CD4-positive, alpha-beta T cell treated with Interleukin-10 for 1 hour (primary cell): ENCODE data around the gene TRIM27.
"Not testable (repeated sequence)": the region's sequence is repeated elsewhere in the genome, so short reads cannot be mapped to it uniquely, and the experiment has no call there.

Experiments used
- DNase-seq: peaks from one replicate; pipeline ENCODE4 v3.0.0-alpha.2; 2020

TRIM27 gene

GRCh38 chr6:28941684-28942448 is 18.1 kb upstream of the TRIM27 start:
- no peak for DNase-seq

DNA sequence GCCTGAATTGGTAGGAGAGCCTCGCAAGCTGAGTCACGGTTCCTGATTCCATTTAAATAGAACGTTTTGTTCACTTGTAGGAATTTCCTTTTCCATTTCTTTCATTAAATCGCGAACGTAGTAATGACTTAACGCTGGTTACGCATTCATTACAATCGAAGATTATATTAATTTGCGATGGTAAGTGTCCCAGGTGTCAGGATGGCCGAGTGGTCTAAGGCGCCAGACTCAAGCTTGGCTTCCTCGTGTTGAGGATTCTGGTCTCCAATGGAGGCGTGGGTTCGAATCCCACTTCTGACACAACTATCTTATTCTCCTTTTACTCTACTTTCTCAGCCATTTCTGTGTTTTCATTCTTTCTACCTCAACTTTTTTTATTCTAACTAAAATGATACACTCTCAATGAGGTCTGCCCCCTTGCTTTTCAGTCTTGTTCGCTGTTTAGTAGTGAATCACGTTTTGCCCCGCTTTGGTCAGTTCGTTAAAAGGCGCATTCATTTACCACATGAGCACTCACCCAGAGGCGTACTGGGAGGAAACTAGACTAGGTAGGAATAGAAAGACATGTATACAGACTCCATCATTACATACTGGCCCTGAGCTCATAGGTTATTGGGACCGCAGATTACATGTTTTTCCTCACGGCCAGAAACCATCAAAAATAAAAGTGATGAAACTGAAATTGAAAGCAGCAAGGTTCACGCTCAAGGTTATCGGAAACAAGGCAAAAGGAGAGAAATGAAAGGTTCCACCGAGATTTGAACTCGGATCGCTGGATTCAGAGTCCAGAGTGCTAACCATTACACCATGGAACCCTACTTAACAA is 17.3 kb upstream of the TRIM27 start:
- DNase-seq: peak; percentile 92

DNA sequence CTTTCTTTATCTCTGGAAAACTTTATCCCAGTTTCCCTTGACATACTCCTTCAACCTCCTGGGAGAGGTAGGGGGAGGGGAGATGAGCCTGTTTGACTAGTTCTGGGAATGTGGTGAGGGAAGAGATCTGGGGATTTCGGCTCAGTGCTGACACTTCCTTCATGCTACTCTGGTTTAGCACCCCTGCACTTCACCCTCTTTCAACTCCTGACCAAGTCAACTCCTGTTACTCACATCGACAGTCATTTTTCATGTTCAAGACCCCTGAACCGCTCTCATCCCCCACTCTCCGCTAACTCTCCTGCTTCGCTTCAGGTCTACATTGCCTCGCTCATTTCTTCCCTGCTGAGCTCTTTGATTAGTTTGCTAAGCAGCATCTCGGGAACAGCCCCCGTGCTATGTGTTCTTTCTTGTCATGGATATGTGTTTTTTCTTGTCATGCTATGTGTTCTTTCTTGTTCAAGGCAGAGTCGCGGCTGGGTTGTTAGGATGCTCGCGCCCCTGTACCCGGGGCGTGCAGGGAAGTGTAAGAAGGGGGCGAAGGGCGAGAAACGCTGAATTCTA is 16.6 kb upstream of the TRIM27 start:
- no peak for DNase-seq

DNA sequence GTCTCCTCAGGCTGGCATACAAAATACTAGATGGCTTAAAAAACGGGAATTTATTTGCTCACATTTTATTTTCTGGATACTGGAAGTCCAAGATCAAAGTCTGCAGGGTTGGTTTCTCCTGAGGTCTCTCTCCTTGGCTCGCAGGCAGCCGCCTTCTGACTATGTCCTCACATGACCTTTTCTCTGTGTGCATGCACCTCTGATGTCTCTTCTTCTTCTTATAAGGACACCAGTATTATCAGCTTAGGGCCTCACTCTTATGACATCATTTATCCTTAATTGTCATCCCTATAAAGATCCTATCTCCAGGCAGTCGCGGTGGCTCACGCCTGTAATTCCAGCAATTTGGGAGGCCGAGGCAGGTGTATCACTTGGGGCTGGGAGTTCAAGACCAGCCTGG is 9.3 kb upstream of the TRIM27 start:
- DNase-seq: no peak

GRCh38 chr6:28929887-28930620 is 6.3 kb upstream of the TRIM27 start:
- no peak for DNase-seq

DNA sequence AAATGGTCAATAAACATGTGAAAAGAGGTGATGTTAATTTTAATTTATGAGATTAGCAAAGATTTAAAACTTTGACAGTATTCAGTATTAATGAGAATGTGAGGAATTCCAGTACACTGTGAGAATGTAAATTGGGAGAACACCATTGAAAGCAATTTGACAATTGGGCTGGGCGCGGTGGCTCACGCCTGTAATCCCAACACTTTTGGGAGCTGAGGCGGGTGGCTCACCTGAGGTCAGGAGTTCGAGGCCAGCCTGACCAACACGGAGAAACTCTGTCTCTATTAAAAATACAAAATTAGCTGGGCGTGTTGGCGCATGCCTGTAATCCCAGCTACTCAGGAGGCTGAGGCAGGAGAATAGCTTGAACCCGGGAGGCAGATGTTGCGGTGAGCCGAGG is 5.6 kb upstream of the TRIM27 start:
- DNase-seq: not testable (repeated sequence)

DNA sequence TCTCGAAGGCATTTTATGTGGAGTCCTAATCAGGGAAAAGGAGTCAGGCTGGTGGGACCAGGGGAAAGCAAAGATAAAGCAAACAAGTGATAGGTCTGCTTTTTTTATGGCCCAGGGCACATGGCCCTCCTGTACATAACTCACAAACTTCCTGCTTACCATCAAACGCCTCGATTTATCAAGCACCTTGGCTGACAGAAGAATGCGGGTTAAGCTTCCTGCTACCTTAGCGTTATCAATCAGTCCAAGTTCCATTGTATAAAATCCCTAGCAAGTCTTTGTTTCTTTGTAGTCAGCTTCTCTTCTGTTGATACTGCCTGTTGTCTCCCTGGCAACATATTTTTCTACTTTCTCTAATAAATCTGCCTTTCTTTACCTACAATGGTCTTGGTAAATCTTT is 4.1 kb upstream of the TRIM27 start:
- DNase-seq: no peak

DNA sequence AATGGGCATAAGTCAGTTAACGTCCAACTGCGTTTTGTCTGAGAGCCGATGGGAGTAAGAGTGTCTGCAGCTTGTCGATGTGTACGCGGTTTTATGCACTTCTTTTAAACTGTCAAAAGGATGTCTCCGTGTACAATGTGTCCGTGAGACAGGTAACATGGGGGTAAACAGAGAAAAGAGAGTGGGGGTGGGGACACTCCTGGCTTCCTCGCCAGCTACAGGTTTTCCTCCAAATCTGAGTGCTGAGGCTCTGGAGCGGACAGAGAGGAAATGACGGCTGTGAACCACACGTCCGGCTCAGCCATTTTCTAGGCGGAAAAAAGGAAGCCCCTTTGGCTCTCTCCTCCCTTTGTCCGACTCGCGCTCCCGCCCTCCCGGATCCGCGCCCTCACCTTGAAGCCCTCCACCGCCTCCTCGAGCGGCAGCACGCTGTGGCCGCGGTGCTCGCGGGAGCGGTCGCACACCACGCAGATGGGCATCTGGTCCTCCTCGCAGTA is 916 bp downstream of the TRIM27 start:
- DNase-seq: peak; percentile 49

- peak; percentile 36 for DNase-seq
Measured at GRCh38 chr6:28922004-28922820, 1.6 kb downstream of the TRIM27 start.

GRCh38 chr6:28920281-28920680 is 3.5 kb downstream of the TRIM27 start:
- no peak for DNase-seq

- no peak for DNase-seq
Measured at GRCh38 chr6:28914941-28915340, 8.8 kb downstream of the TRIM27 start.

GRCh38 chr6:28910901-28911690 is 12.7 kb downstream of the TRIM27 start:
- no peak for DNase-seq

DNA sequence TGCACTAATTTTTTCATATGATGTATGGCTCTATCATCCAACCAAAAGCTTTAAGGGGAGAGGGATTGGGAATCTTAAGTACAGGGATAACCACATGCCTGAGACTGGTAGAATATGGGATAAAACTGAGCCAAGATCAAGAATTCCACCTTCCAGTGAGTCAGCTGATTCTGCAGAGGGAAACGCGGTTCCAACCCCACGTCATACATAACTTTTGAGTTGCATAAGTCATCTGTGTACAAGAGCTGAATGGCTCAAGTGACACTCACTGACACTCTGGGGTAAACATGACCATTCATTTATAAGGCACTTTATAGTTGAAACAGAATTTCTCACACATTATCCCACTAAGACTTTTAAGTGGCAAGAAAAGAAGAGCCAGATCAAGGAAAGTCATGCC is 16.4 kb downstream of the TRIM27 start:
- no peak for DNase-seq

- no peak for DNase-seq
Measured at GRCh38 chr6:28906669-28907068, 17.1 kb downstream of the TRIM27 start.

DNA sequence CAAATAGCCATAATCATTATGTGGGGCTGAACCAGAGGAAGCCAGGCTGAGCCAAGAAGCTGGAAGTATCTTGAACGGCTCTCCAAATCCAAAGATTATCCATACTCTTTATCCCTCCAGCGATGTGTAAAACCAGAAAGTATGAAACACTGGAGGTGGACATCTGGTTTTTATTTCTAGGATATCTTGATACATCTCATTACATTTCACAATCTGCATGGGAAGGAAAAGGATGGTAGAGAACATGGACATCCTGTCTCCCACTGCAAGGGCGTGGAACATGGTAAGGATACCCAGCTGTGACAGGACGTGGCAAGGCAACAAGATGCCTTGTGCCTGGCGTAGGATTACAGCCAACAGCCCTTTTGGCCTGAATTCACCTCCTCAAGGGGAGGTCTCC is 20.1 kb downstream of the TRIM27 start:
- no peak for DNase-seq

GRCh38 chr6:28901831-28902230 is 22.0 kb downstream of the TRIM27 start:
- DNase-seq: no peak

- DNase-seq: no peak
Measured at GRCh38 chr6:28900577-28901256, 23.1 kb downstream of the TRIM27 start.

- no peak for DNase-seq
Measured at GRCh38 chr6:28898710-28898965, 25.1 kb downstream of the TRIM27 start.

GRCh38 chr6:28897369-28897745 is 26.4 kb downstream of the TRIM27 start:
- DNase-seq: no peak

DNA sequence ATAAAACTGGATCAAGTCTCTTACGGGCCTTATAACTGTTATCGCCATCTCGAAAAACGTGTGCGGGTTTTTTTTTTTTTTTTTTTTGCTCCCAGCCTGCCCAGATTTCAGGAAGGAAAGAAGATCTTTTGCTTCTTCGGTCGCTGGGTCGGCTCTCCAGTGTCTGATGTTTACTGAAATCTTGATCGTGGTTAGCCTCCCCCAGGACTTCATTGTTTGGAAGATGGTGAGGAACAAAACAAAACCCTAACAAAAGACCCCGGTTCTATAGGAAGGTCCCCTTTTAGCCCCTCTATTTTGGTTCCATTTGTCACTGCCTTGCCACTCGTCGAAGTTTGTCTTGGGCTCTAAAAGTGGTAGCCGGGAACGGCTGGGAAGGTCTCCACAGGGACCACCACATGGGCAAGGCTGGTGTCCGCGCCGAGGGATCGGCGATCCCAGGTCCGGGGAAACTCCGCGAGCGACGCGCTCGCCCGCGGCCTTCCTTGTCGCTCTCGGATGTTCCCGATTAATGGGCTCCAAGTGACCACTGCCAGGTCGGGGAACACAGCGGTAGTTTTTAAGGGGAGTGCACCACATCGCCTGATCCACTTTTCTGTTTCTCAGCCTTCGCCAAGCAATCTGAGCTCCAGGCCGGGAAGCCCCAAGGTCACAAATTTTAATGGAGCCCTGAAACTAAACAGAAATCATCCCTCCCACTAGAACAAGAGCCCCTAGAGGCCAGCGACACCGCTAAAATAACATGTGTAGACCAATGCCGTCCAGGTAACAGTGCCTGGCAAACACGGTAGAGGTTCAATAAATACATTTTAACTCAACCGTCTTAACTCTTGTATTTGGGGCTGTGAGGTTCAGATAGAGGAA is 27.0 kb downstream of the TRIM27 start:
- peak; percentile 80 for DNase-seq
